ENCODE measurements around the gene FBXO15.

GRCh38 chr18:74132201-74132600, 15.4 kb downstream of the FBXO15 start:
- TF ChIP-seq CTCF (conservative IDR thresholded peaks at IDR 0.05; ENCODE audit: low read length) (no peak), EZH2phosphoT487 (IDR thresholded peaks at IDR 0.05; ENCODE audit: borderline replicate concordance) (no peak)

All from Loucy (cell line).